ENCODE data around the gene BIRC2. TPM values are rescaled to one million over a fixed set of nuclear protein-coding genes. Genes with fewer than 3 reads are reported as not detected.

The BIRC2 gene
- total RNA-seq, 1 donor from 2014 or later, result 63.9 TPM

DNA sequence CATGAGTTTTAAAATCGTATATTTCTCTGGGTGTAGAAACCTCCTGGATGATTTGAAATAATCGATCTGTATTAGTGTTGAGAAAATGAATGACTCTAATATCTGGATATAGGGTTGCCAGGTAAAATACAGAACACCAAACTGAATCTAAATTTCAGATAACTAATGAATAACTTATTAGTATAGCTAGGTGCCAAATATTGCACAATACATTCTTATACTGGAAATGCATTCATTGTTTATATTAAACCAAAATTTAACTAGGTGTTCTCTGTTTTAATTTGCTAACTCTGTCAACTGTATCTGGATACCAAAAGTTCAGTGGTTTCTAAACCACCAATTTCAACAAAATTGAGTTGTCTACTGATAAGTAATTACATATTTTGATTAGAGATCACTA lies 32.2 kb upstream of the BIRC2 start:
- TF ChIP-seq, protein P1, sequence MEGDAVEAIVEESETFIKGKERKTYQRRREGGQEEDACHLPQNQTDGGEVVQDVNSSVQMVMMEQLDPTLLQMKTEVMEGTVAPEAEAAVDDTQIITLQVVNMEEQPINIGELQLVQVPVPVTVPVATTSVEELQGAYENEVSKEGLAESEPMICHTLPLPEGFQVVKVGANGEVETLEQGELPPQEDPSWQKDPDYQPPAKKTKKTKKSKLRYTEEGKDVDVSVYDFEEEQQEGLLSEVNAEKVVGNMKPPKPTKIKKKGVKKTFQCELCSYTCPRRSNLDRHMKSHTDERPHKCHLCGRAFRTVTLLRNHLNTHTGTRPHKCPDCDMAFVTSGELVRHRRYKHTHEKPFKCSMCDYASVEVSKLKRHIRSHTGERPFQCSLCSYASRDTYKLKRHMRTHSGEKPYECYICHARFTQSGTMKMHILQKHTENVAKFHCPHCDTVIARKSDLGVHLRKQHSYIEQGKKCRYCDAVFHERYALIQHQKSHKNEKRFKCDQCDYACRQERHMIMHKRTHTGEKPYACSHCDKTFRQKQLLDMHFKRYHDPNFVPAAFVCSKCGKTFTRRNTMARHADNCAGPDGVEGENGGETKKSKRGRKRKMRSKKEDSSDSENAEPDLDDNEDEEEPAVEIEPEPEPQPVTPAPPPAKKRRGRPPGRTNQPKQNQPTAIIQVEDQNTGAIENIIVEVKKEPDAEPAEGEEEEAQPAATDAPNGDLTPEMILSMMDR (IDR thresholded peaks at IDR 0.05; ENCODE audit: insufficient read depth, low read length, poor library complexity, severe bottlenecking), result no peak
- no peak for DNase-seq (ENCODE audit: low read depth)
- H3K27me3 ChIP-seq (ENCODE audit: control insufficient read depth, insufficient read depth, low read length), result no peaks in the 10 kb centered on the region
- H3K4me3 ChIP-seq (ENCODE audit: low read depth, low read length), result no peak overlapping the region
- H3K36me3 ChIP-seq (ENCODE audit: control insufficient read depth, insufficient read depth, low read length), result no peaks in the 10 kb centered on the region

DNA sequence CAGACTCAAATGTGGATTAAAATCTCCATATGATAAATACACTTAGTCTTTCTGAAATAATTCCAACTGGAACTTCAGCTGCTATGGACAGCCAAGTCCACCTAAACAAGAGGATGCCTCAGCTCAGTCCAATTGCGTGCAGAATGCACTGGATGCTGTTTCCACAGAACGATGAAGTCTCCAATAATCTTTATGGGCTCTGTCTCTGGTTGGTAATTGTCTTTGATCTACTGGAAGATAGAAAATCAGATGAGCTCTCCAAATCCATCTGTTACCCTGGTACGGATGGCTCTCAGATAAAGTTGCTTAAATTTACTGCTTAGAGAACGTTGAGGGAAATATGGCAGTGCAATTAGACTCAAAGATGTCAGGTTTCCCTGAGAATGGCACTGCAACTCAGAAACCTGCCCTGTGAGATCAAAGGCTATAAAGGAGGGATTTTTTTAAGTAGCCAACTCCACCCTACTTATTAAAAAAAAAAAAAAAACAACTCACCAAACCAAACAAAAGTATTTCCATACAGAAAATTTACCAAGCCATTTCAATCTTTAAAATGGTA lies 30.6 kb upstream of the BIRC2 start:
- TF ChIP-seq, protein P1 (IDR thresholded peaks at IDR 0.05; ENCODE audit: insufficient read depth, low read length, poor library complexity, severe bottlenecking), result no peak
- Histone ChIP-seq H3K27me3 (ENCODE audit: control insufficient read depth, insufficient read depth, low read length) (no peaks in the 10 kb centered on the region), H3K36me3 (ENCODE audit: control insufficient read depth, insufficient read depth, low read length) (no peaks in the 10 kb centered on the region), H3K4me3 (ENCODE audit: low read depth, low read length) (no peak overlapping the region)
- DNase-seq (ENCODE audit: low read depth), result no peak

- Histone ChIP-seq H3K27me3 (ENCODE audit: control insufficient read depth, insufficient read depth, low read length) (no peaks in the 10 kb centered on the region), H3K4me3 (ENCODE audit: low read depth, low read length) (peak within 1 kb of the TSS; percentile 45), H3K36me3 (ENCODE audit: control insufficient read depth, insufficient read depth, low read length) (no peaks in the 10 kb centered on the region)
- TF ChIP-seq, protein P1 (IDR thresholded peaks at IDR 0.05; ENCODE audit: insufficient read depth, low read length, poor library complexity, severe bottlenecking), result peak; percentile 35
- peak; percentile 95 for DNase-seq (ENCODE audit: low read depth)
Measured at GRCh38 chr11:102317099-102317767, 29.8 kb upstream of the BIRC2 start, which contains the start of gene BIRC3. TSS of gene BIRC3 (plus strand) at chr11:102317484. CDS start at chr11:102324510, 7,026 bp downstream.

GRCh38 chr11:102317768-102318103 lies 29.3 kb upstream of the BIRC2 start:
- TF ChIP-seq, protein P1 (IDR thresholded peaks at IDR 0.05; ENCODE audit: insufficient read depth, low read length, poor library complexity, severe bottlenecking), result no peak
- no peak for DNase-seq (ENCODE audit: low read depth)
- peak overlapping the region; percentile 45 for H3K4me3 ChIP-seq (ENCODE audit: low read depth, low read length)
- no peaks in the 10 kb centered on the region for H3K27me3 ChIP-seq (ENCODE audit: control insufficient read depth, insufficient read depth, low read length)
- H3K36me3 ChIP-seq (ENCODE audit: control insufficient read depth, insufficient read depth, low read length), result no peaks in the 10 kb centered on the region

- TF ChIP-seq, protein P1 (IDR thresholded peaks at IDR 0.05; ENCODE audit: insufficient read depth, low read length, poor library complexity, severe bottlenecking), result no peak
- Histone ChIP-seq H3K36me3 (ENCODE audit: control insufficient read depth, insufficient read depth, low read length) (no peaks in the 10 kb centered on the region), H3K27me3 (ENCODE audit: control insufficient read depth, insufficient read depth, low read length) (no peaks in the 10 kb centered on the region), H3K4me3 (ENCODE audit: low read depth, low read length) (peak overlapping the region; percentile 7)
- DNase-seq (ENCODE audit: low read depth), result no peak
Measured at GRCh38 chr11:102318469-102318868, 28.5 kb upstream of the BIRC2 start.

DNA sequence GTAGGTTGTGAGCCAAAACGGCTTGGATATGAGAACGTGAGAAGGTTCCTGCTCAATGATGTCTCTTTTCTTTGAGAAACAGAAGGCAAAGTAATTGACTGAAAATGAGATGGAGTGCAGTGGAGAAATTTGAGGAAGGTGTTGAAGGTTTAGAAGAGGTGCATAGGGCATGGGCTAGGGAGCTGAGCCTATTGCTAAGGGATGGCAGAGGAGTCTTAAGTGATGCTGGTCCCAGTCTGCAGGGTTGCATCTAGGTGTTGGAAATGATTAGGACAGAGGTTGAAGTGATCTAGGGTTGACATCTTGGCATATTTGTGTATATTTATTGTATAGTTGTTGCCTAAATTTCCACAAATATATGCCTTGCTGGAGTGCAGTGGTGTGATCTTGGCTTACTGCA lies 27.5 kb upstream of the BIRC2 start:
- no peak for DNase-seq (ENCODE audit: low read depth)
- TF ChIP-seq, protein P1 (IDR thresholded peaks at IDR 0.05; ENCODE audit: insufficient read depth, low read length, poor library complexity, severe bottlenecking), result no peak
- no peak overlapping the region for H3K4me3 ChIP-seq (ENCODE audit: low read depth, low read length)
- no peaks in the 10 kb centered on the region for H3K36me3 ChIP-seq (ENCODE audit: control insufficient read depth, insufficient read depth, low read length)
- no peaks in the 10 kb centered on the region for H3K27me3 ChIP-seq (ENCODE audit: control insufficient read depth, insufficient read depth, low read length)
